GM23248 (cell line): ENCODE measurements around the gene EYA3. TPM values are rescaled to one million over a fixed set of nuclear protein-coding genes. Genes with fewer than 3 reads are reported as not detected.

Experiments
- DNase-seq: peaks from one replicate; pipeline ENCODE4 v3.0.0-alpha.2; 2015
- H2AFZ ChIP-seq: fragments of 200-600 bp; sonication (generic); 2 replicates; pipeline ENCODE4 v1.6.1; 2016; ENCODE audit warnings: antibody characterized with exemption
- H3F3A ChIP-seq: fragments of 200-600 bp; sonication (generic); 2 replicates; pipeline ENCODE4 v1.6.1; 2016; ENCODE audit warnings: mild to moderate bottlenecking, antibody characterized with exemption, mixed run types; ENCODE audit not compliant: insufficient read depth
- H3K27ac ChIP-seq: fragments of 200-600 bp; sonication (generic); 2 replicates; pipeline ENCODE4 v1.5.1; 2016; ENCODE audit warnings: mild to moderate bottlenecking
- H3K27me3 ChIP-seq: fragments of 200-600 bp; sonication (generic); replicated peaks from 2 replicates; pipeline ENCODE4 v1.6.1; 2016; ENCODE audit warnings: mild to moderate bottlenecking; ENCODE audit not compliant: insufficient read depth
- H3K36me3 ChIP-seq: fragments of 200-600 bp; sonication (generic); 2 replicates; pipeline ENCODE4 v1.6.1; 2016; ENCODE audit warnings: low read depth, mild to moderate bottlenecking
- H3K4me1 ChIP-seq: fragments of 200-600 bp; sonication (generic); 2 replicates; pipeline ENCODE4 v1.6.1; 2016; ENCODE audit warnings: mild to moderate bottlenecking; ENCODE audit not compliant: insufficient read depth
- H3K4me2 ChIP-seq: fragments of 200-600 bp; sonication (generic); one replicate; pipeline ENCODE4 v1.6.1; 2016; ENCODE audit warnings: mild to moderate bottlenecking; ENCODE audit not compliant: unreplicated experiment
- H3K4me3 ChIP-seq: fragments of 200-600 bp; sonication (generic); 2 replicates; pipeline ENCODE4 v1.5.1; 2016; ENCODE audit warnings: mild to moderate bottlenecking
- H3K79me2 ChIP-seq: fragments of 200-600 bp; sonication (generic); 2 replicates; pipeline ENCODE4 v1.6.1; 2016; ENCODE audit warnings: mild to moderate bottlenecking; ENCODE audit not compliant: insufficient read depth
- H3K9ac ChIP-seq: fragments of 200-600 bp; sonication (generic); 2 replicates; pipeline ENCODE4 v1.6.1; 2016; ENCODE audit warnings: mild to moderate bottlenecking
- H3K9me2 ChIP-seq: fragments of 200-600 bp; sonication (generic); 2 replicates; pipeline ENCODE4 v1.6.1; 2016; ENCODE audit warnings: mixed run types, mild to moderate bottlenecking, moderate library complexity; ENCODE audit not compliant: insufficient read depth
- H3K9me3 ChIP-seq: fragments of 200-600 bp; sonication (generic); one replicate; pipeline ENCODE4 v1.6.1; 2017; ENCODE audit warnings: low read depth
- H4K20me1 ChIP-seq: fragments of 200-600 bp; sonication (generic); 2 replicates; pipeline ENCODE4 v1.6.0; 2016; ENCODE audit not compliant: insufficient read depth
- EZH2 ChIP-seq: fragments of 200-600 bp; sonication (generic); IDR thresholded peaks from 2 replicates; pipeline ENCODE4 v1.6.1; 2018; ENCODE audit warnings: antibody characterized with exemption, mild to moderate bottlenecking; ENCODE audit not compliant: insufficient read depth, poor library complexity, severe bottlenecking
- EZH2phosphoT487 ChIP-seq: fragments of 200-600 bp; sonication (generic); IDR thresholded peaks from 2 replicates; pipeline ENCODE4 v1.6.1; 2018; ENCODE audit warnings: antibody characterized with exemption, moderate library complexity, mild to moderate bottlenecking, low read depth; ENCODE audit not compliant: insufficient read depth
- WGBS, 2 experiments: methylation state at CpG; one replicate each; pipeline ENCODE4 v1.1.6; 2015 to 2017; ENCODE audit warnings: low lambda C conversion rate in 2 of 2, low coverage in 1 of 2; ENCODE audit errors: missing lambda C conversion rate in 2 of 2; 5-methylcytosine and 5-hydroxymethylcytosine counted together
- in situ Hi-C: fragments of 300-500 bp; cut with MboI; formaldehyde crosslinking; loops from 2 replicates; pipeline ENCODE4 v1.15.0; 2020
- polyA plus RNA-seq: library from polyadenylated mRNA; unstranded; fragments of >200 nt; fragmentation: Nextera tagmentation; extraction: Ambion mirVana; gene quantifications from 2 replicates; pipeline ENCODE4 v1.2.1, GENCODE V29; 2016
- total RNA-seq: library from RNA; depleted of rRNA; stranded (reverse); fragments of >200 nt; shearing (Covaris generic); gene quantifications from 2 replicates; pipeline ENCODE4 v1.2.3, GENCODE V29; 2014

The EYA3 gene
- total and polyA plus RNA-seq, 2 experiments from 2014 or later, result 9.1 to 16.9 TPM

- Histone ChIP-seq H2AFZ (no peak overlapping the region), H3K4me1 (peaks cover 11% of the 10 kb centered on the region), H3K79me2 (peaks cover 97% of the 10 kb centered on the region), H3F3A (peaks cover 4% of the 10 kb centered on the region), H4K20me1 (no peaks in the 10 kb centered on the region), H3K4me3 (no peak overlapping the region), H3K9me3 (no peaks in the 10 kb centered on the region), H3K9me2 (no peaks in the 10 kb centered on the region), H3K36me3 (0 out of 2 replicates have a peak, but pooled peaks cover 2% of the 10 kb centered on the region), H3K27ac (no peak overlapping the region), H3K9ac (no peak overlapping the region), H3K27me3 (no peaks in the 10 kb centered on the region), H3K4me2 (no peak overlapping the region)
- no peak for DNase-seq
- WGBS, 2 experiments, result 58 to 61% methylated on average over 1 of the region's 1 CpG
- in situ Hi-C loops, result no loop called here
- TF ChIP-seq EZH2phosphoT487, result no peak
Observed at GRCh38 chr1:28073867-28074266, 14.5 kb downstream of the EYA3 start.

- H3K79me2 ChIP-seq, result peaks cover 97% of the 10 kb centered on the region
- in situ Hi-C loops, result no loop called here
Observed at GRCh38 chr1:28071813-28072212, 16.6 kb downstream of the EYA3 start.

GRCh38 chr1:28070725-28071593, 17.5 kb downstream of the EYA3 start:
- Histone ChIP-seq H3K4me1 (peaks cover 23% of the 10 kb centered on the region), H4K20me1 (no peaks in the 10 kb centered on the region), H3K9me3 (no peaks in the 10 kb centered on the region), H3K4me3 (no peak overlapping the region), H3K4me2 (no peak overlapping the region), H3K27ac (no peak overlapping the region), H3F3A (peaks cover 9% of the 10 kb centered on the region; the same call in 1 of the 2 replicates), H3K79me2 (peaks cover 98% of the 10 kb centered on the region), H3K9ac (no peak overlapping the region), H3K36me3 (0 out of 2 replicates have a peak, but pooled peaks cover 2% of the 10 kb centered on the region), H3K27me3 (no peaks in the 10 kb centered on the region), H3K9me2 (no peaks in the 10 kb centered on the region), H2AFZ (no peak overlapping the region)
- no peak for DNase-seq
- WGBS, 2 experiments, result 98% methylated on average over 11 of the region's 11 CpGs
- no peak for TF ChIP-seq EZH2
- TF ChIP-seq EZH2phosphoT487, result no peak
- in situ Hi-C loops, result no loop called here

More at GRCh38 chr1:28071813-28072212, 16.6 kb downstream of the EYA3 start:
- no peak overlapping the region for H3K27ac ChIP-seq
- DNase-seq, result no peak
- H3K4me1 ChIP-seq, result peaks cover 19% of the 10 kb centered on the region
- H3K9me3 ChIP-seq, result no peaks in the 10 kb centered on the region
- H3K4me3 ChIP-seq, result no peak overlapping the region
- no peaks in the 10 kb centered on the region for H3K9me2 ChIP-seq
- no peak for TF ChIP-seq EZH2phosphoT487
- no peak for TF ChIP-seq EZH2
- 0 out of 2 replicates have a peak, but pooled peaks cover 6% of the 10 kb centered on the region for H3F3A ChIP-seq
- H2AFZ ChIP-seq, result no peak overlapping the region
- H3K4me2 ChIP-seq, result no peak overlapping the region
- 0 out of 2 replicates have a peak, but pooled peaks cover 2% of the 10 kb centered on the region for H3K36me3 ChIP-seq
- H3K9ac ChIP-seq, result no peak overlapping the region
- no peaks in the 10 kb centered on the region for H4K20me1 ChIP-seq
- no peaks in the 10 kb centered on the region for H3K27me3 ChIP-seq

- Histone ChIP-seq H3K36me3 (no peaks in the 10 kb centered on the region), H3K9me3 (no peaks in the 10 kb centered on the region), H3K4me1 (peaks cover 37% of the 10 kb centered on the region), H3K4me2 (peak overlapping the region; percentile 6), H3K4me3 (no peak overlapping the region), H3K27ac (no peak overlapping the region), H3K79me2 (peaks cover 96% of the 10 kb centered on the region), H3K27me3 (no peaks in the 10 kb centered on the region), H3K9ac (no peak overlapping the region), H3F3A (peaks cover 23% of the 10 kb centered on the region; the same call in 1 of the 2 replicates), H2AFZ (peak overlapping the region; percentile 32; the same call in 1 of the 2 replicates), H3K9me2 (no peaks in the 10 kb centered on the region), H4K20me1 (no peaks in the 10 kb centered on the region)
- WGBS, 2 experiments, result 27 to 38% methylated on average over 2 of the region's 2 CpGs
- peak; percentile 21 for DNase-seq
- in situ Hi-C loops, result no loop called here
- TF ChIP-seq EZH2, result no peak
- TF ChIP-seq EZH2phosphoT487, result no peak
Observed at GRCh38 chr1:28067523-28068090, 20.8 kb downstream of the EYA3 start.
